Thyroid gland (tissue), 4 donors: ENCODE results near the gene TTC33.

Source experiments
- POLR2A ChIP-seq, 2 donors: fragments of 450-650 bp; IDR thresholded peaks; one replicate each; pipeline ENCODE4 v1.6.1; 2017; ENCODE audit warnings: antibody characterized with exemption in 2 of 2, mild to moderate bottlenecking in 2 of 2, moderate library complexity in 1 of 2
- TF ChIP-seq, protein P1 (sequence below), 6 experiments: fragments of 200-600 bp in 3 of 6; fragments of 450-650 bp in 3 of 6; sonication (generic) in 3 of 6; IDR thresholded peaks; one replicate each; pipeline ENCODE4 v1.5.1; 2016 to 2019; ENCODE audit warnings: antibody characterized with exemption in 6 of 6, mild to moderate bottlenecking in 2 of 6, inconsistent platforms in 1 of 6, moderate library complexity in 1 of 6

DNA sequence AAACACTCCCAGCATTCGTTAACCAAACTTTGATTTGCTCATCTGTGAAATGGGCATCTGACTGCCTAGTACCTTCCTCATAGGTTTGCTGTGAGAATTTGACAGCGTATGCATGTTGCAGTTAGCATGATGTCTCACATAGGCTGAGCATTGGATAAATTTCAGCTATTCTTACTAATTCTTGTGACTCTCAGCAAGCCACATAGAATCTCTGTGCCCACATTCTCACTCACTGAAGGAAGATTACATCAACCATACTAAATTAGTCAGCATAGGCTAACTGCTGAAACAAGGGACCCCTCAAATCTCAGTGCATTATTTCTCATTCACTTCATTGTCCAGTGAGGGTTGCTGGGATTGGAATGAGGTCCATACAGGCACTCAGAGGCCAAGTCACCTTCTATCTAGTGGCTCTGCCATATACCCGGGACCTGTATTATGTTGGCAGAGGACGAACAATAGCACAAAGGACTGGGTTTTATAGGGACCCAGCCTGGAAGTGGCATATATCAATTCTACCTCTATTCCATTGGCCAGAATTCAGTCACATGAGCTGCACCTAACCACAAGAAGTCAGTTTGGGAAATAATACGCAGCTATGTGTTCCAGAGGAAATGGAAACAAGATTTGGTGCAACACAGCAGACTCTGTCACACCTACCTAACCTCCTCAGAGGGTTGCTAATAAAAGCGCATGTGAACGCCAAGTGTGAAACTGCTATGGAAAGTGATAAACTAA, 80.2 kb downstream of the TTC33 start:
- TF ChIP-seq, protein P1, sequence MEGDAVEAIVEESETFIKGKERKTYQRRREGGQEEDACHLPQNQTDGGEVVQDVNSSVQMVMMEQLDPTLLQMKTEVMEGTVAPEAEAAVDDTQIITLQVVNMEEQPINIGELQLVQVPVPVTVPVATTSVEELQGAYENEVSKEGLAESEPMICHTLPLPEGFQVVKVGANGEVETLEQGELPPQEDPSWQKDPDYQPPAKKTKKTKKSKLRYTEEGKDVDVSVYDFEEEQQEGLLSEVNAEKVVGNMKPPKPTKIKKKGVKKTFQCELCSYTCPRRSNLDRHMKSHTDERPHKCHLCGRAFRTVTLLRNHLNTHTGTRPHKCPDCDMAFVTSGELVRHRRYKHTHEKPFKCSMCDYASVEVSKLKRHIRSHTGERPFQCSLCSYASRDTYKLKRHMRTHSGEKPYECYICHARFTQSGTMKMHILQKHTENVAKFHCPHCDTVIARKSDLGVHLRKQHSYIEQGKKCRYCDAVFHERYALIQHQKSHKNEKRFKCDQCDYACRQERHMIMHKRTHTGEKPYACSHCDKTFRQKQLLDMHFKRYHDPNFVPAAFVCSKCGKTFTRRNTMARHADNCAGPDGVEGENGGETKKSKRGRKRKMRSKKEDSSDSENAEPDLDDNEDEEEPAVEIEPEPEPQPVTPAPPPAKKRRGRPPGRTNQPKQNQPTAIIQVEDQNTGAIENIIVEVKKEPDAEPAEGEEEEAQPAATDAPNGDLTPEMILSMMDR (IDR thresholded peaks at IDR 0.05), result no peak
- no peak for TF ChIP-seq POLR2A (IDR thresholded peaks at IDR 0.05)
